Embryonic facial prominence (tissue), 1 donor: ENCODE data around the gene CEMIP2.
"Not testable (repeated sequence)": the region's sequence is repeated elsewhere in the genome, so short reads cannot be mapped to it uniquely, and the experiment has no call there.

Experiments
- DNase-seq: peaks from one replicate; pipeline ENCODE4 v3.0.0-alpha.2; 2016; ENCODE audit errors: extremely low spot score

CEMIP2 gene

DNA sequence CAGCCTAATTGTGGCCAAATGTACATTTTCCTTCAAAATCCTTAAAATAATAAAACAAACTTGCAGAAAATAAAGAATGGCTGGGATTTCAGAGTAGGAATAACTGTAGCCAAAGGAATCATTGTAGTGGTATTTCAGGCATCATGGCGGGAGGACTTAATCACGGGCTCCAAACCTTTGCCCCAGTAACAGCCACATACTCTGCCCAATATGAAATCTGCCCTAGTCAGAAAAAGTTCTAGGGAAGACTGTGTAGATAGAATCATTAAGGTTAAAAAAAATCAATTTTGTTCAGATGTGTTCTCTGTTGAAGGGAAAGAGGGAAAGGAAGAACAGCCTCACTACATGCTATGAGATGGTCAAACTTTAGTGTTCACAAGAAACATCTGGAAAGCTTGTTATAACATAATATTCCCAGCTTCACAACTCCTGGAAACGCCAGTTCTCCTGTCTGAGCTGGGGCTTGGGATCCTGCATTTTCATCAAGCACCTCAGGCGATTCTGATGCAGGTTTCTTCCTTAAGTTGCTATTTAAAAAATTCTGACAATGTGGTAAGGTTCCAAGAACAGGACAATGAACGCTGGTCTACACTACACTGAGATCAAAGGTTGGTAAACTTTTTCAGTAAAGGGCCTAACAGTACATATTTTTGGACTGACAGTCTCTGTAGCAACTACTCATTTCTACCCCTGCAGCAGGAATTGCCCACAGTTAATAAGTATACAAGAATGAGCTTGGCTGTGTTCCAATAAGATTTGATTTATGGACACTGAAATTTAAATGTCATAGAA, 87.9 kb downstream of the CEMIP2 start:
- no peak for DNase-seq

GRCh38 chr9:71678999-71679398, 89.3 kb downstream of the CEMIP2 start:
- DNase-seq = no peak

GRCh38 chr9:71677209-71677608, 91.1 kb downstream of the CEMIP2 start:
- no peak for DNase-seq

GRCh38 chr9:71676460-71676859, 91.9 kb downstream of the CEMIP2 start:
- DNase-seq = no peak

GRCh38 chr9:71675857-71676165, 92.5 kb downstream of the CEMIP2 start:
- no peak for DNase-seq

DNA sequence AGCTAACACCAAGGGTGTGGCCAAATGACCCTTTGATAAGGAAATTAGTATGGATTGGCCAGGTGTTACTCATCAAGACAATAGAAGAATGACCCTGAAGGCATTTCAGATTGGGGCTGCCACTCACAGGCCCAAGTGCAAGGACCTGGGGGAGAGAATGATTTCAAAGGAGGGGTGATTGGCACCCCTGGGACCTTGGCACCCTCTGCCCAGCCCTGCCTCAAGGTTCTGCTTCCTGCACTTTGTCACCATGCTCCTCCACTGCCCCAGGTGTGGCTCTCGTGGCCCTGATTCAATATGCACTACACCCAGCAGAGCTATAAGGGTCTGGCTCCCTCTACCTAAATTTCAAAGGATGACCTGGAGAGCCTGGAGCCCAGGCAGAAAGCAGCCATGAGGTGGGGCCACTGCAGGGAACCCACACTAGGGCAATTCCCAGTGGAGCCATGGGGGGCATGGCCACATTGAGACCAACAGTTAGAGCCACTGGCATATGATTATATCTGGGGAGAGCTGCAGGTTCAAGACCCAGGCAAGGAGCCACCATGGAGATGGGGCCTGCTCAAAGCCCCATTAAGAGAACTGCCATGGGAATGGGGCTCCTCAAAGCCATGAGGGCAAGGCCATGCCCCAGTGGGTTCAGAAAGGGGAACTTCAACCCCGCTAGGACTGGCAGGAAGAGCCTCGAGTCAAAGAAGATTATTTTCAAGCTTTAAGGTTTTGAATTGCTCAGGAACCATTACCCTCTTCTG, 93.0 kb downstream of the CEMIP2 start:
- no peak for DNase-seq

DNA sequence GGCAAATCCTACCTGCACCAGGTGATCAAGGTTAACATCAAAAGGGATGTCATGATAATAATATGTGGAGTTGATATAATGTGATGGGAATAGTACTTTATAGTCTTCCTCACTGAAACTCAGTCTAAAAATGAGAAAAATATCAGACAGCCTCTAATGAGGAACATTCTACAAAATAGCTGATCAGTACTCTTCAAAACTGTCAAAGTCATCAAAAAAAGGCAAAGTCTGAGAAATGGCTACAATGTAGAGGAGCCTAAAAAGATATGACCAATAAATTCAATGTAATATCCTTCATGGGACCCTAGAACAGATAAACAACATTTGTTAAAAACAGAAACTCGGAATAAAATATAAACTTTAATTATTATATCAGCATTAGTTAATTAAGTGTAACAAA, 95.7 kb downstream of the CEMIP2 start:
- DNase-seq = no peak

- no peak for DNase-seq
These were observed 97.0 kb downstream of the CEMIP2 start for GRCh38 chr9:71671289-71671688.

GRCh38 chr9:71670121-71670520, 98.2 kb downstream of the CEMIP2 start:
- DNase-seq = no peak

DNA sequence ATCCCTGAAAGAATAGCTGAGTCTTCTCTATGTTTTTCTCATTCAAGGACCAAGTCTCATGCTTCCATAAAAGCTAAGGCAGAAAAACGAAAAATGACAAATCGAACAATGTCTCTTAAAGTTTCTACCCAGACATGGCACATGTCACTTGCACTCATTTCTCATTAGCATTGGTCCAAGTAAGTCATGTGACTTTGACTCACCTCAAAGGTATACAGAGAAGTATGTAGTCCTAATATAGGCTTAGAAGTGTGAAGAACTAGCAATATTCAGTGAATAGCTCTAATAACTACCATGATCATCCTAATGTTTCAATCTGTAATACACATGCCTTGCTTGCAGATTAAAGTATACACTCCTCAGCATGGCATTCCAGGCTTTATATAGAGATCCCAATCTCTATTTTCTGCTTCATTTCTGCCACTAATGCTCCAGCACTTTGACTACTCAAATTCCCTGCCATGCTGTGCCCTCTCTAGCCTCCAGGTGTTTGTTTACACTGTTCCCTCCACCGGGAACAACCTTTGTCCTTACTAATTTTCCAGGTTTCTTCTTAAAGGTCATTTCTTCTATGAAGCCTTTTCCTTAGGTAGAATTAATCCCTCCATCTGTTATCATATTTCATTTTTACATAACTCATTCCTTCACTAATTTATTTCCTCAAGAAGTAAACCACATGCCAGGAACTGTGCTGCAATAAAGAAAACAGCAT, 98.9 kb downstream of the CEMIP2 start:
- DNase-seq = no peak

DNA sequence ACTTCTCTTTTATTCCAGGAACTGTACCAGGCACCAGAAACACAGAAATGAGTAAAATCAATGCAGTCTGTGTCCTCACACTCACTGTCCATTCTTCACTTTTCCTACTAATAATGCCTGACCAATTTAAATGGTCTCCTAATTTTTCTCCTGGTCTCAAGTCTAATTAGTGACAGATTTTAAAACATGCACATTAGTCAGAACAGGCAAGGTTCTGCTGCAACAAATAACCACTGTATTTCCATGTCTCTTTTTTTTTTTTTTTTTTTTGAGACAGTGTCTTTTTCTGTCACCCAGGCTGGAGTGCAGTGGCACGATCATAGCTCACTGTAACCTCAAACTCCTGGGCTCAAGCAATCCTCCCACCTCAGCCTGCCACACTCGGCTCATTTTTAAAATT, 99.6 kb downstream of the CEMIP2 start:
- DNase-seq = no peak

- DNase-seq = no peak
These were observed 103.1 kb downstream of the CEMIP2 start for GRCh38 chr9:71665247-71665646.

DNA sequence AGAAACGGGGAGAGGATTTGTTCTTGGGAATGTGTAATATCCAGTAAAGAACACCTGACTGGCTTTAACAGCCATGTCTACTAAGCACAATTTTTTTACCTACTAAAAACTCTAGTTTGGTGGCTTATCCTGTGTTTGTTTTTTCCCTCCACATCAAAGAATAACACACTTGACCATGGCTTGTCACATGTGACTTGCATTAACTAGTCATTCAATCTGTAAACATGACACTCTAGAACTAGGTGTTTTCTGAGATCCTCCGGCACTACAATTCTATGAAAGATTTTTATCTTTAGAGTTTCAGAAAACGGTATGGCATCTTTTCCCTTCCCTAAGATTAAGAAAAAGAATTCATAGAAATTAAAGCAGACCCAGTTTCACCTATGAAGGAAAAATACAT, 103.7 kb downstream of the CEMIP2 start:
- DNase-seq = no peak

- DNase-seq = no peak
These were observed 104.3 kb downstream of the CEMIP2 start for GRCh38 chr9:71663931-71664459.

GRCh38 chr9:71663216-71663615, 105.1 kb downstream of the CEMIP2 start:
- no peak for DNase-seq

DNA sequence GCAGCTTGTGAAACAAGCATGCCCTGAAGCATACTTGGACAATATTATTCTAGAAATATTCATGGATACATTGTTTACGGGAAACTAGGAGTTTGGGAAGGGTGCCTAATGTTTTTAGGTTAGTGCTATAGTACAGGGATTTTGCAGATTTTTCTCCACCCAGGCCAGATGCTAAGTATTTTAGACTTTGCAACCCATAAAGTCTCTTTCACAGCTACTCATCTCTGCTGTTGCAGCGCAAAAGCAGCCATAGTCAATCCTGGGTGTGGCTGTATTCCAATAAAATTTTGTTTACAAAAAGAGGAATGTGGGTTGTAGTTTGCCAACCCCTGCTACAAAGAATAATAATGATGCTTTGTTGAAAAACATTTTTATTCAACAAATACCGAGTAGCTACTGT, 106.2 kb downstream of the CEMIP2 start:
- DNase-seq = no peak

- not testable (repeated sequence) for DNase-seq
These were observed 111.0 kb downstream of the CEMIP2 start for GRCh38 chr9:71657276-71657675.

DNA sequence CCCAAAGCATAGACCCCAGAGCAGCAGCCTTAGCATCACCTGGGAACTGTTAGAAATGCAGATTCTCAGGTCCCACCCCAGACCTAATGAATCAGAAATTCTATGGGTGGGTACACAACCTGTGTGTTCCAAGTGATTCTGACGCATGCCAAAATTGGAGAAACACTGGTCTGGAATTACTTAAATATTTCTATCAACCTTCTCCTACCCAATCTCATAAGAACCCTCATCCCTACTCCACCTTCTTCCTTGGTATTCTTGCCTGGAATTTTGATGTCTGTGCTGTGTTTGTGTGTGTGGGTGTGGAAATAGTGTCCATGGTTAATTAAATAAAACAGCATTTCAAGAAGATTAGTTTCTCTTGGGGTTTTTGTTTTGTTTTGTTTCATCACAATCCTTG, 111.8 kb downstream of the CEMIP2 start:
- no peak for DNase-seq

- DNase-seq = no peak
These were observed 112.5 kb downstream of the CEMIP2 start for GRCh38 chr9:71655778-71656177.

GRCh38 chr9:71655141-71655540, 113.2 kb downstream of the CEMIP2 start:
- DNase-seq = no peak

GRCh38 chr9:71652480-71652879, 115.8 kb downstream of the CEMIP2 start:
- no peak for DNase-seq

GRCh38 chr9:71648453-71648852, 119.9 kb downstream of the CEMIP2 start:
- no peak for DNase-seq
